GM10248 (cell line): ENCODE measurements around the gene CD84.
"Not testable (repeated sequence)": the region's sequence is repeated elsewhere in the genome, so short reads cannot be mapped to it uniquely, and the experiment has no call there.

ENCODE experiments used
- CTCF ChIA-PET: fragments of 300-600 bp; sonication (Branson Sonifier 250); formaldehyde crosslinking; extraction: SDS; loops from one replicate; lab custom pipeline; 2021; ENCODE audit warnings: antibody characterized with exemption; lab: Yijun Ruan, JAX
- POLR2A ChIA-PET: fragments of 350-650 bp; sonication (Branson Sonifier 250); formaldehyde crosslinking; extraction: SDS; loops from one replicate; lab custom pipeline; 2020; ENCODE audit warnings: antibody characterized with exemption; lab: Yijun Ruan, JAX
- DNase-seq: peaks from one replicate; pipeline ENCODE4 v3.0.0; 2012; ENCODE audit errors: extremely low spot score
- TF ChIP-seq, protein P1 (sequence below): IDR thresholded peaks from 2 replicates; pipeline ENCODE4 v1.5.1; 2012; ENCODE audit warnings: mild to moderate bottlenecking, low read depth; ENCODE audit errors: extremely low read depth, missing control alignments, control extremely low read depth

The CD84 gene

DNA sequence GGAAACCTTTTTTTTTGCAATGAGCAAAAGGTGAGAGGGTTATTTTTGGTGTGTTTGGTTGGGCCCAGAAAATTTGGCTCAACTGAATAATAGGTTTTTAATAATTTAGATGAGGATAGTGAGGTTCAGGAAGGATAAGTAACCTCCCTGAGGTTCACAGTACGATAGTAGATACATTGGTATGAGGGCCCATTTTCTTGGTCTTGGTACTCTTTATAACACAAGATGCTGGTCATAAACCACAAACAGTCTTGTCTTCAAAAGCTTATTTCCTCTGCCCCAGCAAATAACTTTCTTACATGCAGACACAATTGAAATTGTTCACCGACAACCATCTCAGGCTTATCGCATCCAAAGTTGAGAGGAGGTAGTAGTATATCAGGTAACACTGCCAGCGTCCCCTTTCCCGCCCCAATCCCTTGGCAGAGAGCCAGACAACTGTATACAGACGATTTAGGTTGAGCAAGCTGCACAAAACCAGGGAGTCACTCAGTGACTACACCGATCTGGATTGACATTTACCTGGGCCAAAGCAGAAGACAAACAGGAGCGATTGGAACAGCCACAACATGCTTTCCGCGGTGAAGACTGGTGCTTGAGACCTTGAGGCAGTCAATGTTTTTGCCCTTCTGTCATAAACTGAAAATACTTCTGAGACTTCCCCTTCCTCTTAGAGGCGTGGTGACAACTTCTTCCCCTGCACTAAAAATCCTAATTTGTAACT is 56.5 kb downstream of the CD84 start, which contains the start of gene SLAMF6:
SLAMF6 (minus strand) TSS at position 634 of the 724 bp plus-strand sequence; CDS start at position 571, 63 bp downstream.
- POLR2A ChIA-PET: interaction anchor here (0.9 kb wide), 1 partner anchor 25 kb away, joined by 5 read pairs; no protein-coding TSS in a partner anchor
- TF ChIP-seq, protein P1, sequence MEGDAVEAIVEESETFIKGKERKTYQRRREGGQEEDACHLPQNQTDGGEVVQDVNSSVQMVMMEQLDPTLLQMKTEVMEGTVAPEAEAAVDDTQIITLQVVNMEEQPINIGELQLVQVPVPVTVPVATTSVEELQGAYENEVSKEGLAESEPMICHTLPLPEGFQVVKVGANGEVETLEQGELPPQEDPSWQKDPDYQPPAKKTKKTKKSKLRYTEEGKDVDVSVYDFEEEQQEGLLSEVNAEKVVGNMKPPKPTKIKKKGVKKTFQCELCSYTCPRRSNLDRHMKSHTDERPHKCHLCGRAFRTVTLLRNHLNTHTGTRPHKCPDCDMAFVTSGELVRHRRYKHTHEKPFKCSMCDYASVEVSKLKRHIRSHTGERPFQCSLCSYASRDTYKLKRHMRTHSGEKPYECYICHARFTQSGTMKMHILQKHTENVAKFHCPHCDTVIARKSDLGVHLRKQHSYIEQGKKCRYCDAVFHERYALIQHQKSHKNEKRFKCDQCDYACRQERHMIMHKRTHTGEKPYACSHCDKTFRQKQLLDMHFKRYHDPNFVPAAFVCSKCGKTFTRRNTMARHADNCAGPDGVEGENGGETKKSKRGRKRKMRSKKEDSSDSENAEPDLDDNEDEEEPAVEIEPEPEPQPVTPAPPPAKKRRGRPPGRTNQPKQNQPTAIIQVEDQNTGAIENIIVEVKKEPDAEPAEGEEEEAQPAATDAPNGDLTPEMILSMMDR: no peak
- CTCF ChIA-PET: interaction anchor here (0.8 to 2.7 kb wide), 8 partner anchors 11 to 41 kb away, joined by 3 to 14 read pairs (median 3); no protein-coding TSS in a partner anchor
- DNase-seq: peak; percentile 37

DNA sequence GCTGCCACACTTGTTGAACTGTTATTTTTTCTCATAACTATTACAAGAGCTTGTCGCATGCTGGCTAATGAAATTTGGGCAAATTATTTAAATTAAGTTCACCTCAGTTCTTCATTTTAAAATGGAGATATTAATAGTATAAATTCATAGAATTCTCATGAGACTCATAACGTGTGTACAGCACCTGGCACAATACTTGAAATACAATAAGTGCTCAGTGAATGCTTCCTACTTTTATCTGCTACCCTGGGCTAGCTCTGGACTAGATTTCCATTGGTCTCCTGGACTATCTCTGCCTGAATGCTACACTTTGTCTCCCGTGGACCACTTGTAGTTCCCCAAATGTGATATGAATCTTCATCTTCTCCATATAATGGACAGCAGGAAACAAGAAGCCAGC is 57.2 kb downstream of the CD84 start:
- no peak for DNase-seq
- POLR2A ChIA-PET: no interaction called here
- CTCF ChIA-PET: interaction anchor here (0.9 to 2.7 kb wide), 6 partner anchors 11 to 40 kb away, joined by 3 to 14 read pairs (median 3); no protein-coding TSS in a partner anchor
- TF ChIP-seq, protein P1: no peak

DNA sequence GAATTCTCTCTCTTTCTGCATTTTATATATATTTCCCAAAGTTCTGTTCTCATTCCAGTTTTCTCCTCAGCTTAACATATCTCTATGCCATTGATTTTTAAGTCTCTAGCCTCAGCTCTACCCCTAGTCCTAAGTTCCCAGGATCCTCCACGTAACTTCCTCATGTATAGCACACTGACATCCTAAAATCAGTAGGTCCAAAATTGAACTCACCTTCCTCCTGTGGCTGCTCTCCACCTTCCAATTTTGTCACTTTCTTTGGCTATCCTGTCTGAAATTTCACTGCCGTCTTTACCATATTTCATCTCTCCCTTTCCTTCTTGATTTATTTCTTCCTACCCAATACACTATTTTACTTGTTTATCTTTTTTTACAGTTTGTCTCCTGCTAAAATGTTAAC is 57.7 kb downstream of the CD84 start:
- POLR2A ChIA-PET: no interaction called here
- no peak for DNase-seq
- CTCF ChIA-PET: interaction anchor here (1.7 to 2.7 kb wide), 2 partner anchors 22 to 35 kb away, joined by 3 to 14 read pairs; no protein-coding TSS in a partner anchor
- TF ChIP-seq, protein P1: no peak

DNA sequence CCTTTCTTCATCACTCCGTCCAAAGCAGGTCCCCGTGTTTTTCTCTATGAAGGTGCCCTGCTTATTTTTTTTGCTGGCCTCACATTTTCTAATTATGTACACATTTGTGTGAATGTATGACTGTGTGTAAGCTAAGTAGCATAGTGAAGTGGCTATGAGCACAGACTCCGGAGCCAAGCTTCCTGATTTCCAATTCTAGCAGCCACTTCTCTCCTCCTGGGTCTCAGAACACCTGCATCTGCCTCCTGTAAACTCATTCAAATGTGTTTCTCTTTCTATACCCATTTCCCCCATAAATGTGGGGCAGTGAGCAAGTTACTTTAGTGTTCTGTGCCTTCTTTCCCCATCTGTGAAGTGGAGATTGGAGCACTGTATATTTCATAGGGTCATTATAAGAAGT is 58.3 kb downstream of the CD84 start:
- TF ChIP-seq, protein P1: no peak
- POLR2A ChIA-PET: no interaction called here

DNA sequence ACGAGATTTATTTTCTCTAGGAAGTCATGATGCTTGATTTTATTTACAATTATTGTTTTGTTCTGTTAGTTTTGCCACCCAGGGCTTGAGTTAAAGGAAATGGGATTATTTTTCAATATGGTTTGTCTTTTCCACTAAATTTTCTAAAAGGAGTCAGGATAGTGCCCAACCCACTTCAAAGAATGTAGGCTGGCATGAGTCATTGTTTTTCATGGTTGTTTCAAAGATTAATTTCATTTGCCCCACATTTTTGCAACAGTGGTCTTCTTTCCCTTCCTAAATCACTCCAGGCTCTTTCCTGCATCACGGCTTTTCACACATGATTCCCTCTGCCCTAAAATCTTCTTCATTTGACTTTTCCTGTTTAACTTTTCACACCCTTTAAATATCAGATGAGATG is 58.7 kb downstream of the CD84 start:
- POLR2A ChIA-PET: no interaction called here
- no peak for DNase-seq
- CTCF ChIA-PET: interaction anchor here (1.3 kb wide), 1 partner anchor 29 kb away, joined by 3 read pairs; no protein-coding TSS in a partner anchor
- TF ChIP-seq, protein P1: no peak

More for the DNA sequence above, 58.3 kb downstream of the CD84 start:
- CTCF ChIA-PET: interaction anchor here (1.7 to 2.7 kb wide), 2 partner anchors 23 to 36 kb away, joined by 3 to 14 read pairs; no protein-coding TSS in a partner anchor
- no peak for DNase-seq

DNA sequence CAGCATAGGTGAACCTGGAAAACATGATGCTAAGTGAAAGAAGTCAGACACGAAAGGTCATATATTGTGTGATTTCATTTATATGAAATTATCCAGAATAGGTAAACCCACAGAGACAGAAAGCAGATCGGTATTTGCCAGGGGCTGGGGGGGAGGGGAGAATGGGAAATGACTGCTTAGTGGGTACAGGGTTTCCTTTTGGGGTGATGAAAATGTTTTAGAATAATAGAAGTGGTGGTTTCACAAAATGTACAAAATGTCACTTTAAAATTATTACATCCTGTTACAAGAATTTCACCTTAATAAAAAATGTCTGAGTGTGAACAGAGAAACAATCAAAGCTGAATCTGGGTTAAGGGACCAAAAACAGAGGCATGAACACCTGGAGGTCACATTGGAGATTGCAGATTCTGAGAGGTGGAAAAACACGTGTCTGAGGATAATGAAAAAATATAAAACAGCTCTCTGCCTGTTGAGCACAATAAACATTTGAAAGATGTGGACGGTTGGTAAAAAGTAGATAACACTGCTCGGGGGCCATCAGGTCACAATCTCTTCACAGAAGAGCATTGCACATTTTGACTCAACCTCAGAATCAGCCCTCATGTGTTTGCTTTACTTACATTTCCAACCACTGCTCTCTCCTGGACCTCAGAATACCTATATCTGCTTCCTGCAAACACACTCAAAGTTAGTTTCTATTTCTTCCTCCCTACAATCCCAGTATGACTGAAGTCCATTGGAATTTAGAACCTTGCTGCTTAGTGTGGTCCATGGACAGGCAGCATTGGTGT is 59.5 kb downstream of the CD84 start:
- TF ChIP-seq, protein P1: no peak
- ChIA-PET CTCF (interaction anchor here (0.8 to 1.3 kb wide), 2 partner anchors 10 to 30 kb away, joined by 3 read pairs; no protein-coding TSS in a partner anchor), POLR2A (no interaction called here)
- no peak for DNase-seq

DNA sequence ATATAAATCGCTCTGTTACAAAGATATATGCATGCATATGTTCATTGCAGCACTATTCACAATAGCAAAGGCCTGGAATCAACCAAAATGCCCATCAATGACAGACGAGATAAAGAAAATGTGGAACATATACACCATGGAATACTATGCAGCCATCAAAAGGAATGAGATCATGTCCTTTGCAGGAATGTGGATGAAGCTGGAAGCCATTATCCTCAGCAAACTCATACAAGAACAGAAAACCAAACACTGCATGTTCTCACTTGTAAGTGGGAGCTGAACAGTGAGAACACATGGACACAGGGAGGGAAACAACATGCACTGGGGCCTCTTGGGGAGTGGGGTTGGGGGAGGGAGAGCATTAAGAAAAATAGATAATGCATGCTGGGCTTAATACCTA is 61.8 kb downstream of the CD84 start:
- CTCF ChIA-PET: interaction anchor here (1.1 kb wide), 1 partner anchor 77 kb away, joined by 3 read pairs; no protein-coding TSS in a partner anchor
- POLR2A ChIA-PET, DNase-seq: not testable (repeated sequence)

DNA sequence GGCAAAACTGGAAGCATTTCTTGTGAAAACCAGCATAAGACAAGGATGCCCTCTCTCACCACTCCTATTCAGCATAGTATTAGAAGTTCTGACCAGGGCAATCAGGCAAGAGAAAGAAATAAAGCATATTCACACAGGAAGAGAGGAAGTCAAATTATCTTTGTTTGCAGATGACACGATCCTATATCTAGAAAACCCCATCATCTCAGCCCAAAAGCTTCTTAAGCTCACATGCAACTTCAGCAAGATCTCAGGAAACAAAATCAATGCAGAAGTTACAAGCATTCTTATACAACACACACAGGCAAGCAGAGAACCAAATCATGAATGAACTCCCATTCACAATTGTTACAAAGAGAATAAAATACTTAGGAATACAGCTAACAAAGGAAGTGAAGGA is 63.4 kb downstream of the CD84 start:
- DNase-seq, POLR2A ChIA-PET: not testable (repeated sequence)
- CTCF ChIA-PET: interaction anchor here (0.9 to 4.1 kb wide), 5 partner anchors 13 to 90 kb away, joined by 3 to 16 read pairs (median 3); no protein-coding TSS in a partner anchor
